G401.6 (cell line): ENCODE results near the gene DIRAS1.

Experiments
- FAIRE-seq: peaks from 2 replicates; lab custom pipeline; 2012; peaks lifted over from hg19 to GRCh38; lab: Jason Lieb, UNC

DIRAS1 gene, protein sequence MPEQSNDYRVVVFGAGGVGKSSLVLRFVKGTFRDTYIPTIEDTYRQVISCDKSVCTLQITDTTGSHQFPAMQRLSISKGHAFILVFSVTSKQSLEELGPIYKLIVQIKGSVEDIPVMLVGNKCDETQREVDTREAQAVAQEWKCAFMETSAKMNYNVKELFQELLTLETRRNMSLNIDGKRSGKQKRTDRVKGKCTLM

DNA sequence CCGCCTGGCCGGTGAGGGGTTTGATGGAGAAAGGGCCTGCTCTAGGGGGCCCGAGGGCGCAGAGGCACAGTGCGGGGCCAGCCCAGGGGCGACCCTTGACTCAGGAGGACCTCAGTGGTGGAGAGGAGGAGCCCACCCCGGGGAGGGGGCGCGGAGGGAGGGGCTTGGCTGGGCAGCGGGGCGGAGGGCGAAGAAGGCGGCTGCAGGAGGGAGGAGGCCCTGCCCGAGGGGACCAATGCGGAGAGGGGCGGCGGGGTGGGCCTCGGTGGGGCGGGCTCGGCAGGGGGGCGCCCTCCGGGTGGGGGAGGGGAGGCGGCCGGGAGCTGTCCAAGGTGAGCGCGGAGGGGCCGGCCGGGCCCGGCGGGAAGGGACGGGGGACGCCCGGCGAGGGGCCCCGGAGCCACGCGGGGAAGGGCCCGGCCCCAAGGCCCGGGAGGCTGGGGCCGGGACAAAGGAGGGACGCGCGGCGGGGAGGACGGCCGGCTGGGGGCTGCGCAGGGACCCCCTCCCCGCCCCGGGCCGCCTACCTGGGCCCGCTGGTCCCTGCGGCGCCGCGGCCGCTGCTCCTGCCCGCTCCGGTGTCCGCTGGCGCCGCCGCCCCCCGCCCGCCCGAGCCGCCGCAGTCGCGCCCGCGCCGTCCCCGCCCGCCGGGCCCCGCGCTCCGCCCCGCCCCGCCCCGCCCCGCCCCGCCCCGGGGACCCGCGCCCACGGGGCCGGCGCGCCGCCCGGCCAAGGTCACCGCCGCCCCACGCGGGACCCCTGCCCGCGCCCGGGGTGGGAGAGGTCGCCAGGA, at the start of gene DIRAS1:
DIRAS1 (minus strand) TSS at position 596 of the 793 bp plus-strand sequence. CDS start 3,566 bp downstream, outside the sequence.
- no peak for FAIRE-seq

DNA sequence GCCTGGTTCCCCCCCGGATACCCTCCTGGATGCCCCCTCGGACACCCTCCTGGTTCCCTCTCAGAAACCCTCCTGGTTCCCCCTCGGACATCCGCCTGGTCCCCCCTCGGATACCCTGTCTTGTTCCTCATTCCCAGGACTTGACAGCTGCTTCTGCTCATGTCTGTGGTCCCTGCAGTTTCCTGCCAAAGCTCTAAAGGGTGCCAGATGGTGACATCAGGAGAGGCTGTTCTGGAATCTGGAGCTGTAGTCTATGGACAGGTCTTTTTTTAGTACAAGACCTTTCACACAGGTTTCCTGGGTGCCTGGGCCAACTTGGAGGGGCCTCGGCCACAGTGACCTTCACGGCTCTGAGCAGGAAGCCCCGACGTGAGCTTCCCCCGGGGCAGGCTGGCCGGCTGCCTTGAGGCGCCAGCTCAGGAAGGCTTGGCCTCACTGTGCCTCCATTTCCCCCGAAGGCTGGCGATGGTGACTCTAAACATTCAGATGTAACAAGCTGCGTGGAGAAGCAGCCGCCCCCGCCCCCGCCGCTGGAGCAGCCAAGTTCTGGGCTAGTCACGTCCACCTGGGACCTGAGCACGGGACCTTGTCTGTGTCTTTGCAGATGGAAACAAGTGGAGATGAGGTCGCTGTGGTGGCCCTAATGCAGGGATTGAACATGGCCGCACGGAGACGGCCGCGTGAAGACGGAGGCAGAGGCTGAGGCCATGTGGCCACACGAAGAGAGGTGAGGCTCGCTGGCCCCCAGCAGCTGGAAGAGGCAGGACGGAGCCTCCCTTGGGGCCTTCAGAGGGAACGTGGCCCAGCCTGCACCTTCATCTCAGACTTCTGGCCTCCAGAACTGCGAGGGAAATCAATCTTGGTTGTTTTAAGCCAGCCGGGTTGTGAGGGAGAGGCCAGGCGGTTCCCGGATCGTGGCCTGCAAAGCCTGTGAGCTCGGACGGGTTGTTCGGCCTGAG, 49.2 kb upstream of the DIRAS1 start:
- no peak for FAIRE-seq

DNA sequence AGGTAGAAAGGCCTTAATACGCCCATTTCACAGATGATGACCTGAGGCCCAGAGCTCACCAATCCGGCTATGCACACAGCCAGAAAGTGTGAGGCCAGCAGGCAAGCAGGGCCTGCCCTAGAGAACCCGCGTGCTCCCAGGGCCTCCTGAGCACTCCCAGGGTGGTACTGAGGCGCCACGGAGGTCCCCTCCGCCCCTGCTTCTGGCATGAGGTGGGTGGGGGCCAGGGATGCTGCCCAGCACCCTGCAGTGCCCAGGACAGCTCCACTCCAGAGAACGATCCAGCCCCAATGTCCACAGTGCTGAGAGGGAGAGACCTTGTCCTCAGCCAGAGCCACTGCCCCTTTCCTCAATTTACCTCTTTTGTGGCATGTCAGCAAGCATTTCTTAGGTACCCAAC, 48.0 kb upstream of the DIRAS1 start:
- no peak for FAIRE-seq

DNA sequence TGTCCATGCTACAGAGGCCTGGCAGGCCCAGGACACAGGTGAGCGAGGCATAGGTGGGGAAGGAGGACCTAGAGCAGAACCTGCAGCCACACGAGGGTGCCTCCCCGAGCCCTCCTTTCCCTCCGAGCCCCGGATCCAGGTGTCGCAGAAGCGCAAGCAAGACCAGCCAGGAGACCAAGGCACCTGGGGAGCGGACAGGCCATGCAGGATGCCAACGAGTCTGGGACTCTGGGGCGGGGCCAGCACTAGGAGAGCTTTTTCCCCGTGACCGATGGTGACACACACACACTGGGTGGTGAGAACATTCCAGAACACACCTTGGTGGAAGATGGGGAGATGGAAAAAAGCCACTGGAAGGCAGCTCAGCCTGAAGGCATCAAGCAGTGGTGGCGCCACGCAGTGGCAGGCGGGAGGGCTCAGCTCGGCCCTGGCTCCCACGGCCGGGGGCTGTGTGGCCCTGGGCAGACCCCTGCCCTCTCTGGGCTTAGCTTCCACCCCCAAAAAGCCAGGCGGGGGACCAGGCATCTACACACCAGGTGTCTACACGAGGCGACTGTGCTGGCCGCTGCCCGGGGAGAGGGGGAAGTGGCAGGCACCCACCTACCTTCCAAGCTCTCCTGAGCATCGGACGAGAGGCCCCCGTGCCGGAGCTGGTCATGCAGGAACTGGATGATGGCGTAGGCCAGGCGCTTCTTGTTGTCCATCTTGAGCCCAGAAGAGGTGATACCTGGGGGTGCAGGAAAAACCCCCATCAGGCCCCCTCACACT, 47.4 kb upstream of the DIRAS1 start:
- FAIRE-seq, result no peak

DNA sequence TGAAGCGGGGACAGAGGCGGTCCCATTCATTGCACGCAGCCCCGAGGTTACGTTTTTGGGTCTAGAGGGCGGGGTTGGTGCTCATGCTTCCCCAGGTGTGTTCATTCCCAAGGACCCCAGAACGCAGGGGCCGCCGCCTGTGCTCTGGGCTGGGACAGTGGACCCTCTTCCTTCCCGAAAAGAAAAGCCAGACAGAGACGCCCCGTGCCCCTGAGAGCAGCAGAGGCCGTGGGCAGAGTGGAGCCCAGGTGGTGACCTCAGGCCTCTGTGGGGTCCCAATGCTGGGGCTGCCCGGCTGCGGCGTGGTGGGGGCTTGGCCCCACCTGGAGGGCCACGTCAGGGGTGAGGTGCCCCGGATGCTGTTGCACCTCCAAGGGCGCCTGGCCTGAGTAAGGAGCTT, 46.5 kb upstream of the DIRAS1 start:
- no peak for FAIRE-seq

DNA sequence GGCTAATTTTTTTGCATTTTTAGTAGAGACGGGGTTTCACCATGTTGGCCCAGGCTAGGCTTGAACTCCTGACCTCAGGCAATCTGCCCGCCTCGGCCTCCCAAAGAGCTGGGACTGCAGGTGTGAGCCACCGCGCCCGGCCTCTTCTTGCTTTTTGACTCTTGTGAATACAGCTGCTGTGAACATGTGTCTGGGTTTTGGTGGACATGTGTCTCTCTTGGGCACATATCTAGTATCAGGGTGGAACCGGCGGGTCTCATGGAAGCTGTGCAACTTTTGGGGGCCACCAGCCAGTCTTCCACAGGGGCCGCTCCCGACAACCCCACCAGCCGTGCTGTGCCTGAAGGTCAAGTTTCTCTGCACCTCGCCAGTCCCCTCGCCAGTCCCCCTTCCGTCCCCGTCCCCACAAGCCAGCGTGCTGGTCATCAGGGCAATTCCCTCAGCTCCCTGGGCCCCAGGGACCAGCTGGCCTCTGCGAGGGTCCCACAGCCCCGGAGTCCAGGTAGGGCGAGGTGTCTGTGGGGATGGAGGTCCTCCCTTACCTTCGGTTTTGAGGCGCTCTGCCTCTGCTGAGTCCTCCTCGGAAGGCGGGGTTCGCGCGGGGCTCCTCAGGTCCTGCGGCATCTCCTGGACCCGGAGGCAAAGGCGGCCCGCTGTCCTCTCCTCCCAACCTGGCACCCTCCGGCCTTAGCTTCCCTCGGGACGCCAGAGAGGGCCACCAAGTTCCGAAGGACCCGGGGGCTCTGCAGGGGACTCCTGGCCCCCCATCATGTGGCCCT, 45.6 kb upstream of the DIRAS1 start:
- no peak for FAIRE-seq

DNA sequence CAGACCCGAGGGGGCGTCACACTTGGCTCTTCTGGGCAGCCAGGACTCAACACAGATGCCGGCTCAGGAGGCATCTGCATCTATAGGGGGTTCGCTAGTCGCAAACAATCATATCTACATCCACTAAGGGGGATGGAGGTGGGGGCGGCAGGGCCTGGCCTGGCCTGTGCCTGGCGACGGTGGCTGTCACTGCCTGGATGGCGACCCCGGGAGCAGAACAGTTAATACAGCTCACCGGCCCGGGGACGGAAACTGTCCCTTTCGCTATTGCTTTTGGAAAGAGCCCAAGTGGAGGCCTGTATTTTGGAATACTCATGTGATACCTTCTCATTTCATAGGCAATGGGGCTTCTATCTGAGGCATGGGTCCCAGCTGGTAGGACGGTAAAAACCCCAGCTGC, 44.2 kb upstream of the DIRAS1 start:
- FAIRE-seq, result no peak

DNA sequence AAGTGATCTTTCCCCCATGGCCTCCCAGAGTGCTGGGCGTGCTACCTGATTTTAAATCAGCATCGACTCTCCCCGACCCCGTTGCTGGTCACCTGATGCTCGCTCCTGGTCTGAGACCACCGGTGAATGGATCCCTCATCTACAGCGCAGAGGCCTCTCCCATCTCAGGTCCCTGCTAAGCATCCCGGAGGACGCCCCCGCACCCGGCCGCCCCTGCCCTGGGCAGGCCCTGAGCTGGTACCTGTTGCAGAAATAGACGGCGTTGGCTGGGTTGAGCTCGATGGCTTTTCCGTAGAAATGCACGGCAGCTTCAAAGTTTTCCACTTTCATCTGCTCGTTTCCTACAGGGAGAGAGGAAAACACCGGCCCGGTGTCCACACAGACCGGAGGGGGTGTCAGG, 43.8 kb upstream of the DIRAS1 start:
- no peak for FAIRE-seq

DNA sequence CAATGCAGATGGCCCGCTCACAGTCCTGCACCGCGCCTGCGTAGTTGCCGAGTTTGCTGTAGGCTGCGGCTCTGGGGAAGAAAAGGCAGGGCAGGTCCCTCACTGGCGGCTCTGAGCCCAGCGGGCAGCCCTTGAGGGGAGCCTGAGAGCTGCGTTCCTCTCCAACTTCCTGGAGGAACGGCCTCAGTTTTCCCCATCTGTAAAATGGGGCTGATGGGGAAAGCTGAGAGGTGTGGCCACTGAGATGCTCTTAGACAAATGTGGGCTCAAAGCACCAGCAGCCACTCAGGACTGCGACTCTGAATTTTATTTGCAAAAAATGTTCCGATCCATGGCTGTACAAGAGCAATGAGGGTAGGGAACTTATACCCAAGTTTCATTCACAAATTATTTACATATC, 42.5 kb upstream of the DIRAS1 start:
- no peak for FAIRE-seq

DNA sequence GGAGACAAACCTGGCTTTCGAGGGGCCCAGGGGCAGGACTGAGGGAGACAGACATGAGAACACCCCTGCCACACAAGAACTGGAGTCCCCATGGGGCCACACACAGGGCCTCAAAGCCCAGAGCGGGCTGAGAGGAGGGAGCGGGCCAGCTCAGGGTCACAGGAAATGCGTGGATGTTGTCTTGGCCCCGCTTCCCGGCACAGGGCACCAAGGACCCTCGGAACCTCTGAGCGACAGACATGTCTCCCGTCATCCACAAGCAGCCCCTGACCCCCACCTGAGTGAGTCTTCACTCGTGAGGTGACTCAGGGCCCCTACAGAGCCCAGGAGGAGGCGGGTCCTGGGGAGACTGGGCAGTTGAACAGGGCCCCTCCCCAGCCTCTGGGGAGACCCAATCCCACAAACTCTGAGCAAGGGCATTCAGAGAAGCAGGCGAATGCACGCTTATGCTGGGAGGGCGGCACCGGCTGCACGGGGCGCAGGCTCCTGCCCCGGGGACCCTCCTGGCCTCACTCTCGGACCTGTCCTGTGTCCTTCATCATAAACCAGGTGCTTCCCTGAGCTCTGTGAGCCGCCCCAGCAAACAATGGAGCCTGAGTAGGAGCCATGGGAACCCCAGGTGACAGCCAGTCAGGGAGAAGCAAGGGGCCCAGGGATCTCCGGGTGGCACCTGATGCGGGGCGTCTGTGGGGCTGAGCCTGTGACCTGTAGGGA, 41.8 kb upstream of the DIRAS1 start:
- no peak for FAIRE-seq

DNA sequence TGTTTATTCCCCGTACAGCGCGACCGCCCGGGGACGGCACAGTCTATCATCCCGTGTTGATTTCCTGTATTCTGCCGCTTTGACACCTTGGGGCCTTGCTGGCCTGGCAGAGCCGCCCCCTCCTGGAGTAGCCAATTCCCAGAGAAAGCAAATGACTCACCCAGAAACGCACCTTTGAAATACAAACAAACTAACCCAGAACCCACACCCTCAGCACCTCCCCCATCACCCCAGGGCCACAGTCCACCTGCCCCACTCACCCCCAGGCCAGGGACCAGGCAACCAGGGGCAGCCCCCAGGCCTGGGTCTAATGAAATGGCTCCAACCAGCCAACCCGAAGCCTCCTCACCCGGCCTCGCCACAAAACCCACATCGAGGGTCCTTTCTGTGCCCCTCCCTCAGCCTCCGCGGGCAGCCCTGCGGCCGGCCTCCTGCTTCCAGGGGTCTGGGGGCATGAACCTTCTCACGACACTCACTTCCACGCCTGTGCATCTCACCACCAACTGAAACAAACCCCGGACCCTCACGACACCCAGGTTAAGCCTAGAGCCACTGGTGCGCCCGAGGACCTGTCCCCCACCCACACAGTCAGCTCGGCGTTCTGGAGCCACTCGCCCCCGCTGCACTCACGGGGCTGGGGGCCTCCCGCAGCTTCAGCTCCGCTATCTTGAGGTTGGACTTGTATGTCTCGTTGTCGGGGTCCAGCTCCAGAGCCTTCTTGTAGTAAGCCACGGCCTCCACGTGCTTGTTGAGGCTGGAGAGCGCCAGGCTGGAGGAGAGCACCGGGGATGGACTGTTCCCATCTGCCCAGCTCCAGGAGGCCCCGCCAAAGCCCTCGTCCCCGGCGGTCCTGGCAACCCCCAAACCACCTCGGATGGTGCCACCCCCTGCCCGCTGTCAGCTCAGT, 41.0 kb upstream of the DIRAS1 start:
- no peak for FAIRE-seq

DNA sequence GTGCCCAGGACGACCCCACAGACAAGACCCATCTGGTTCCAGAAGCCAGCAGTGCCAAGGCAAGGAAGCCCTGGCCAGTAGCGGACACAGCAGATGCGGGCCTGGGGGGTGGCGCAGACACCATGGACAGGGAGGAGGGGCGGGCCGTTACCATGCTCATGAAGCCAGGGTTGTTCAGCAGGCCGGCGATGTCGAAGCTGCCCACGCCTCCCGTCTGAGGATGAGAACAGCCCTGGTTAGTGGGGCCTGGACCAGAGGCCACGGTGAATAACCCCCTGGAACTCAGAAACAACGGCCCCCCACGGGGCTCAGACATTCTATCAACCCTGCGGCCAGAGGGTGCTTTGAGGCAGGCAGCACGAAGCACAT, 40.1 kb upstream of the DIRAS1 start:
- FAIRE-seq, result no peak

DNA sequence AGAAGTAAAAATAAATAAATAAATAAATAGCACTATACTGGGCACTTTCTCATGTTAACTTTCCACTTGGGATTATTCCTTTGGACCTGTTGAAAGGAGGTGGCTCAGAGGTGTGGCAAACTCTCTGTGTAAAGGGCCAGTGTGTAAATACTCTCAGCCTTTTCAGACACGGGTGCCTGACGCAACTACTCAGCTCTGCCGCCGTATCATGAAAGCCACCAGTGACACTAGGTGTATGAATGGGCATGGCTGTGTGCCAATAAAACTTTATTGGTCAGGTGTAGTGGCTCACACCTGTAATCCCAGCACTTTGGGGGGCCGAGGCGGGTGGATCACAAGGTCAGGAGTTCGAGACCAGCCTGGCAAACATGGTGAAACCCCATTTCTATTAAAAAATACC, 38.8 kb upstream of the DIRAS1 start:
- FAIRE-seq, result no peak

DNA sequence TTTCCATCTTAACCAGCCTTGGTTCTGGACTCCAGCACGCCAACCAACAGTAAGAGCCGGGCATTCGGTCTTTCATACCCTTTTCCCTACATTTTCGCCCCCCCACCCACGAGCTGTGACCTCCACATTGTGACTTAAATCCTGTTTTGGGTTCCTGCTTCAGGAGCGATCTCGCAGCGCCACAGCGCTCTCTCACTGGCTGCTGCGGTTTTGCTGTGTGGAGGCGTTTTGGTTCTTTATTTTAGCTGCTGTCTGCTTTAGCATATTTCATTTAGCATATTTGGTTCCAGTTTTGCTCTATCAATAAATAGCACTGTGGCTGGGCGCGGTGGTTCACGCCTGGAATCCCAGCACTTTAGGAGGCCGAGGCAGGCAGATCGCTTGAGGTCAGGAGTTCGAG, 38.2 kb upstream of the DIRAS1 start:
- no peak for FAIRE-seq

DNA sequence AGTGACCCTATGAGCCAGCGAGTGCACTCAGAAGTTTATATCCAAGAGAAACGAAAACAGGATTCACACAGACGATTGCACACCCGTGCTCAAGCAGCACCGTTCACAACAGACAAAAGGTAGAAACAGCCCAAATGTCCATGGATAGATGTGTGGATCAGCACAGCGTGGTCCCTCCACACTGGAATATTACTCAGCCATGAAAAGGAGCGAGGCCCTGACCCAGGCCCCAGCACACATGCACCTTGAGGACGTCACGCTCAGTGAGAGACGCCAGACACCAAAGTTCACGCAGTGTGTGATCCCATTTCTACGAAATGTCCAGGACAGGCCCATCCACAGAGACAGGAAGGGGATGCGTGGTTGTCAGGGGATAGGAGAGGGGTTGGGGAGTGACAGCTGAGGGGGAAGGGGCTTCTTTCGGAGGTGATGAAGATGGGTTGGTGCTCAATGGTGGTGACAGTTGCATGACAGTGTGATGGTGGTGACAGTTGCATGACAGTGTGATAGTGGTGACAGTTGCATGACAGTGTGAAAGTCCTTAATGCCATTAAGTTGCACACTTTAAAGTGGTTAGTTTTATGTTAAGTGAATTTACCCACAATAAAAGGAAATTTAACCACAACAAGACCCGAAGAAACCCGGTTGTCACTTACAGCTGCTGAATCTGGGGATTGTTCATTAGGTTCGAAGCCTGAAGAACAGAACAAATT, 37.6 kb upstream of the DIRAS1 start:
- FAIRE-seq, result no peak

DNA sequence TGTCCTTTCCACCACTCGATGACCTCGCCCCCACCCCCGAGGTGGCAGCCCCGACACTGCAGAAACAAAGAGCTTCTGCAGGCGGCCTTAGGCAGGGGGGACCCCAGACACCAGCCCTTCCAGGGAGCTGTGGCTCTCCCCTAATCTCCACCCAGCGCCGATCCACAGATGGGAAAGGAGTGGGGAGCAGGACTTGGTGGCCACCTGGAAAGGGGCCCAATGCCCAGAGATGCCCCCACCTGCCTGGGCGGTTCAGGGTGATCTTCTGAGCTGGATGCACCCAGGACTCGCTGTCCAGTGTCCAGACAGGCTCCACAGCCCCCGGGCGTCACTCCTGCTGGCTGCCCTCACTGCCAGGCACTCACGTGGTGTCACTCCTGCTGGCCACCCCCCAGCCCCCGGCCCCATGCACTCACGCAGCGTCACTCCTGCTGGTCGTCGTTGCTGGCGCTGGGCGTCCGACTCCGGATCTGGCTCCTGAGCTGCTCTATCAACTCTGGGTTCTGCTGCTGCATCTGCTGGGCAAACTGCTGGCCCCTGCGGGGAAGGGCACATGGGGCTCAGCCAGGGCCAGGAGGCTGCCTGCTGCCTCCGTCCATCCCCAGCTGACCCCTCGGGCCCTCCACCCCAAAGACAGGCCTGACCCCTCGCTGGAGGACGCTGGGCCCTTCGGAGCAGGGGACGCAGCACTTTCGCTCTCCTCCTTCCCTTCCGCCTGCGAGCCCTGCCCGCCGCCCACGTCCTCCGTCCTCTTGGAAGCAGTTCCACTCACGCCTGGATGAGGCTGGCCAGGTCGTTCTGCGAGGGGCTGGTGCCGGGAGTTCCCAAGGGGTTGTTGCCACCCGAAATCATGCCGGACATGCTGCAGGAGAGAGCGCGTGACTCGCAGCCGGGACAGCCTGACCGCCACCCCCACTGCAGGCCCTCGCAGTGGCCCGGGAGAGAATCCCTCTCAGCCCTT, 36.0 kb upstream of the DIRAS1 start:
- FAIRE-seq, result no peak

DNA sequence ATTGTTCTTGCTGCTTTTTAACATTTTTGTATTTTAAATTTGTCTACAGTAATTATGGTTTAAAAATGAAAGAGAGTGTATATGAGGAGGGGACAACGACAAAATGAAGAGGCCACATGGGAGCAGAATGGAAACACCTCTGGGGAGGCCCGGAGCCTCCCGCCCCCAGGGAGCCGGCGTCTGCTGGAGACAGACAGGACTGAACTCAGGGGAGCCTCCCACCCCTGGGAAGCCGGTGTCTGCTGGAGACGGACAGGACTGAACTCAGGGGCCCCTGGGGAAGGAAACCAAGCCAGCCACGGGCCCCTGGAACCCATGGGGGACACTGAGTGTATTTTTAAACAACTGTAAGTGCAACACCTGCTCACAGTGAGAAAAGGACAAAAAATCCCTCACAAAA, 35.3 kb upstream of the DIRAS1 start:
- no peak for FAIRE-seq

DNA sequence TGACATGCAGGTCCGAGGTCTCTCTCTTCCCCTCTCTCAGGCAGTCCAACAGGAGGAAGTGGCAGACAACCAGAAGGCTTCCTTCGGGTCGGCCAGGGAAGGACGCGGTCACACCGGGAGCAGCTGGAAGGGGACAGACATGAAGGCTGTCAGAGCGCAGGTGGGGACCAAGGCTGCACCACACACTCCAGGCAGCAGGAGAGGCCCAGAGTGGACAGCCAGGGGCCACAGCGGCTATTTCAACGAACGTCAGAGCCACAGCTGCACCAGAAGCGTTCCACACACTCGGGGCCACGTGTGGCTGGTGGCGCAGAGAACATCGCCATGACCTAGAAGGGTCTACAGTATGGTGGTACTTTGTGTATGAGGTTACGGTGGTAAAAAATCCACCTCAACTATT, 34.6 kb upstream of the DIRAS1 start:
- FAIRE-seq, result no peak
